Measurements from ENCODE around the gene BEND3.

BEND3 gene

DNA sequence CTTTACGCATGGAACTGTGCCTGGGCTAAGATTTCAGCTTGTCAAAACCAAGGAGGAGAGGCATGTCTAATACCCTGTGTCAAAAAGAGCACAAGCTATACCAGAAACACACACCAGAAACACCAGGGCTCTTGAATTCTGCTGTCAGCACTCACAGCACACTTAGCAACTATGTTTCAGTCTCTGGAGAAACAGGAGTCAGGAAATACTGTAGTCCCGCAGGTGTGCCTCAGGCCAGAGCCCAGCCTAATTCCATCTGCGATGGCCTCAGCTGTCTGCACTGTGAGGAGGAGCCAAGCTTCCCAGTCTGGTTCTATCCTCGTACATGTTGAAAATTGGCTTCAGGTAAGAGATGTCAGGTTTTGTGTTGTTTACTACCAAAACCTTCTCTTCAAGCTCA is 55.7 kb downstream of the BEND3 start:
- no peak overlapping the region for H3K4me3 ChIP-seq (ENCODE audit: low read depth, low read length)
- TF ChIP-seq, protein P1, sequence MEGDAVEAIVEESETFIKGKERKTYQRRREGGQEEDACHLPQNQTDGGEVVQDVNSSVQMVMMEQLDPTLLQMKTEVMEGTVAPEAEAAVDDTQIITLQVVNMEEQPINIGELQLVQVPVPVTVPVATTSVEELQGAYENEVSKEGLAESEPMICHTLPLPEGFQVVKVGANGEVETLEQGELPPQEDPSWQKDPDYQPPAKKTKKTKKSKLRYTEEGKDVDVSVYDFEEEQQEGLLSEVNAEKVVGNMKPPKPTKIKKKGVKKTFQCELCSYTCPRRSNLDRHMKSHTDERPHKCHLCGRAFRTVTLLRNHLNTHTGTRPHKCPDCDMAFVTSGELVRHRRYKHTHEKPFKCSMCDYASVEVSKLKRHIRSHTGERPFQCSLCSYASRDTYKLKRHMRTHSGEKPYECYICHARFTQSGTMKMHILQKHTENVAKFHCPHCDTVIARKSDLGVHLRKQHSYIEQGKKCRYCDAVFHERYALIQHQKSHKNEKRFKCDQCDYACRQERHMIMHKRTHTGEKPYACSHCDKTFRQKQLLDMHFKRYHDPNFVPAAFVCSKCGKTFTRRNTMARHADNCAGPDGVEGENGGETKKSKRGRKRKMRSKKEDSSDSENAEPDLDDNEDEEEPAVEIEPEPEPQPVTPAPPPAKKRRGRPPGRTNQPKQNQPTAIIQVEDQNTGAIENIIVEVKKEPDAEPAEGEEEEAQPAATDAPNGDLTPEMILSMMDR (IDR thresholded peaks at IDR 0.05; ENCODE audit: insufficient read depth, low read depth, low read length, missing control alignments): no peak
- DNase-seq (ENCODE audit: low read depth): no peak

DNA sequence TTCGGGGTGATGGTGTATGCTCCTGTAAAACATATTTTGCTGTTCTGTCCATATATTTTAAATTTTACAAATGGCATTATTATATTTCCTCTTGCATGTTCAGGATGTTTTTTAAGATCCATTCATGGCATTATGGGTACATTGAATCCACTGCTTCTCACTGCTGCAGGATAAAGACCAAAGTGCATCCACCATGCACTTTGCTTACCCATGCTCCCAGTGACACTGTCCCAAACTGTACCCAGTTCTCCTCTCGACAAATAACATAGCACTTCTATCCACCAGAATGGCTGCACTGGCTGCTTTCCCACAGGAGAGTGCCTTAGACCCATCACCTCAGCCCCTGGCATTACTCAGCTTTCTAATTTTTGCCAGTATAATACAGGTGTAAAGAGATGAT is 57.6 kb downstream of the BEND3 start:
- no peak overlapping the region for H3K4me3 ChIP-seq (ENCODE audit: low read depth, low read length)
- TF ChIP-seq, protein P1 (IDR thresholded peaks at IDR 0.05; ENCODE audit: insufficient read depth, low read depth, low read length, missing control alignments): no peak
- DNase-seq (ENCODE audit: low read depth): no peak

DNA sequence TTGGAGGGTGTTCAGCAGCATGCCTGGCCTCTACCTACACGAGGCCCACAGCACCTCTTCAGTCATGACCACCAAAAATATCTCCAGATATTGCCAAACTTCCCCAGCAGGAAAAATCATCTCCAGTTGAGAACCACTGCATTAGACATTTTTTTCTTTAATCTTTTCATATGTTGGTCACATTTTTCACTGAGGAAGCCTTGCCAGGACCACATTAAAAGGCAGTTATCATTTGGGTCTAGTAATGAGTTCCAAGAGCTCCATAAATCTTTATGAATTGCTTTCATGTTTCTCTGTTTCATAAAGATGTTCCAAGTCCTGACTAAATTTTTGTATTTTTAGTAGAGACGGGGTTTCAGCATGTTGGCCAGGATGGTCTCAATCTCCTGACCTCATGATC is 58.5 kb downstream of the BEND3 start:
- no peak overlapping the region for H3K4me3 ChIP-seq (ENCODE audit: low read depth, low read length)
- DNase-seq (ENCODE audit: low read depth): no peak
- TF ChIP-seq, protein P1 (IDR thresholded peaks at IDR 0.05; ENCODE audit: insufficient read depth, low read depth, low read length, missing control alignments): no peak

DNA sequence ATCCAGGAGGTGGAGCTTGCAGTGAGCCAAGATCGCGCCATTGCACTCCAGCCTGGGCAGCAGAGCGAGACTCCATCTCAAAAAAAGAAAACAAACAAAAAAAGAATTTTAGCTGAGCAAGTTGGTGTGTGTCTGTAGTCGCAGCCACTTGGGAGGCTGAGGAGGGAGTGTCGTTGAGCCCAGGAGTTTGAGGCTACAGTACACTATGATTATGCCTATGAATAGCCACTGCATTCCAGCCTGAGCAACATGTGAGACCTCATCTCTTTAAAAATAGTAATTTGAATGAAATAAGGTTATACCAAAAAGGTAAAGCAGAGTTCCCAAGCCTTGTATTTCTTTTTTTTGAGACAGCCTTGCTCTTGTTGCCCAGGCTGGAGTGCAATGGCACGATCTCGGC is 67.5 kb downstream of the BEND3 start:
- TF ChIP-seq, protein P1 (IDR thresholded peaks at IDR 0.05; ENCODE audit: insufficient read depth, low read depth, low read length, missing control alignments): no peak
- H3K4me3 ChIP-seq (ENCODE audit: low read depth, low read length): no peak overlapping the region
- DNase-seq (ENCODE audit: low read depth): no peak

DNA sequence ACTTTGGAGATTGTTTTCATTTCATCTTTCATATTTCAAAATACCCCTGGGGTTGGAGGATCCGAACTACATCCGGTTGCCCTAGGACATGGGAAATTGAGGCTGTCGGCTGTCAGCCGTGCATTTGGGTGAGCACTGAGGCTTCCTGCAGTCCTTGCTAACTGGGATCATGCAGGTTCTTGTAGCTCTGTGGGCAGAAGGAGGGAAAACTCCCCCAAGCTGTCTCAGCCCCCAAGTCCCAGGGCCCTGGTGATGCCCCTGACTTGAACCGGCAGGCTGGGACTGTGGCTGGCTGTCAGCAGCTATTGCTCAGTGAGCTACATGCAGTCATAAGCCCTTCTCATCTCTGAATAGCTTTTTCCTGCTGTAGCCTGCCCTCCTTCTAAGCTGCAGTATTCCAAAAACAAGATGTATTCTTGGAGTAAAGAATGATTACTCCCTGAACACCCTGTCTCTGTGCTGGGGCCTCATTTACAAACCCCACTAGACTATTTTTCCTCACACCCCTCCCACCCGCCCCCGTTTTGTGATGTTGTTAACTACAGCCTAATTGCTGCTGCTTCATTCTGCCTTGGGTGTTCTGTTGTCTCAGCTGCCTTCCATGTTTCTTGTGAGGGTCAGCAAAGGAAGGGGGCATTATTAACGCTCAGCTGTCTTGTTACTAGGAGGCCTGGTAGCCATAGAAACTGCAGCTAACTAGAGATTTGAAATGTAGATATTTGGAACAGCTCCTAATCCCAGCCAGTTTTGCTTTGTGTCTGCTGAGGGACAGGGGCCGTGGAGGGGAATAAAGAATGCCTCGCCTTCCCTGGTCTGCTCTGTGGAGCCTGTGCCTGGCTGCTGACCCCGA is 69.3 kb downstream of the BEND3 start:
- TF ChIP-seq, protein P1 (IDR thresholded peaks at IDR 0.05; ENCODE audit: insufficient read depth, low read depth, low read length, missing control alignments): no peak
- no peak overlapping the region for H3K4me3 ChIP-seq (ENCODE audit: low read depth, low read length)
- DNase-seq (ENCODE audit: low read depth): no peak

DNA sequence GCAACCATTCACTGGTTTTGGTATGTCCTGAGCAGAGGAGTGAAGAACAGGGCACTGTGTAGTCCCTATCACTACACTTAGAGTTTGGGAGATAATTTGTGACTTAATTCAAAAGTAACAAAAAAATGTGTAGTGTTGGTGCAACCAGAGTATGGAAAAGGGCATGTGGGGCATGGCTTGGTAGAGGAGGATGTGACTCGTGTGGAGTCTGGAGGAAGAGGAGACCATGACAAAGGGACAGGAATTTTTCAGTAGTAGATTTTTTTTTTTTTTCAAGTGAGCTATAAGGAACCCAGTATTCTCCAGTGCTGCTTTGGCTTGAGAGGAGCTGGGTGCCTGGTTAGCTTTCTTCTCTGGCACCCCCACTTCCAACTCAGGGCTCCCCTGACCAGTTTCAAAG is 82.2 kb downstream of the BEND3 start:
- no peak for DNase-seq (ENCODE audit: low read depth)
- no peak overlapping the region for H3K4me3 ChIP-seq (ENCODE audit: low read depth, low read length)
- TF ChIP-seq, protein P1 (IDR thresholded peaks at IDR 0.05; ENCODE audit: insufficient read depth, low read depth, low read length, missing control alignments): no peak

DNA sequence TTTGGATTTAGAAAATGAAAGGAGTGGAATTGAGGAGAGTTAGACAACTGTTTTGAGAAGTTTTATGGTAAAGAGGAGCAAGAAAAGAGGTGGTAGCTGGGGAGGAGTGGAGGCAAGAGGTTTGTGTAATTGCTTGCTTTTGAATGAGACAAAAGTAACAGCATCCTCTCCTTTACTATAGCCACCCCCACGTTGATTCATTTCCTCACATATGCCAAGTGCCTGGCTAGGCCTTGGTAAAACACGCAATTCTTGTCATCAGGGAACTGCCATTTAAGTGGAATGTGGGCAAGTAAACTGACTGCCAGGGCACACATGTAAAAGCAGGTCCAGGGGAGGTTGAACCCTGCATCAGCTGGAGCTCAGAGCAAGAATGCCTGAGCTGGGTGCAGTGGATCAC is 83.3 kb downstream of the BEND3 start:
- H3K4me3 ChIP-seq (ENCODE audit: low read depth, low read length): no peak overlapping the region
- no peak for DNase-seq (ENCODE audit: low read depth)
- TF ChIP-seq, protein P1 (IDR thresholded peaks at IDR 0.05; ENCODE audit: insufficient read depth, low read depth, low read length, missing control alignments): no peak
